B cell (primary cell): ENCODE data around the gene TENT4A. TPM values are rescaled to one million over a fixed set of nuclear protein-coding genes. Genes with fewer than 3 reads are reported as not detected.

Source experiments
- ATAC-seq: fragments of 200-7000 bp; cut with Tn5 transposase; one replicate; pipeline ENCODE4 v1.10.0; 2021; ENCODE audit warnings: low read depth, mild to moderate bottlenecking, moderate number of reproducible peaks, moderate library complexity
- CTCF ChIA-PET: fragments of 350-600 bp; sonication (Branson Sonifier 250); formaldehyde crosslinking; loops from one replicate; lab custom pipeline; 2021; ENCODE audit warnings: antibody characterized with exemption, inconsistent platforms; lab: Charles Lee
- POLR2A ChIA-PET: fragments of 350-600 bp; sonication (Branson Sonifier 250); formaldehyde crosslinking; loops from one replicate; lab custom pipeline; 2021; ENCODE audit warnings: antibody characterized with exemption; lab: Charles Lee
- DNase-seq: peaks from one replicate; pipeline ENCODE4 v3.0.0; 2013
- H2AFZ ChIP-seq: 2 replicates; pipeline ENCODE4 v1.6.1; 2012; ENCODE audit warnings: mild to moderate bottlenecking, low read depth, low read length; ENCODE audit not compliant: insufficient read depth, poor library complexity, severe bottlenecking
- H3K27ac ChIP-seq, 2 donors: 1 replicate in 1 of 2; 2 replicates in 1 of 2; pipeline ENCODE4 v1.5.1; 2012 to 2013; ENCODE audit warnings: low read length in 2 of 2, mild to moderate bottlenecking in 2 of 2, moderate library complexity in 1 of 2
- H3K27me3 ChIP-seq, 4 experiments: fragments of 200-600 bp in 1 of 4; sonication (generic) in 1 of 4; replicated peaks in 1 of 4; 1 replicate in 2 of 4; 2 replicates in 2 of 4; pipeline versions ENCODE4 v1.6.1 to v1.7.0; 2013 to 2016; ENCODE audit warnings: low read length in 3 of 4, mild to moderate bottlenecking in 2 of 4, mixed read lengths in 1 of 4, moderate library complexity in 1 of 4; ENCODE audit not compliant: insufficient read depth in 4 of 4, control insufficient read depth in 3 of 4; ENCODE audit errors: control extremely low read depth in 1 of 4
- H3K36me3 ChIP-seq, 2 experiments: replicated peaks in 1 of 2; 1 replicate in 1 of 2; 2 replicates in 1 of 2; pipeline versions ENCODE4 v1.6.1 to v1.7.1; 2013; ENCODE audit warnings: low read length in 1 of 2; ENCODE audit not compliant: insufficient read depth in 2 of 2, control insufficient read depth in 1 of 2; ENCODE audit errors: control extremely low read depth in 1 of 2, extremely low read depth in 1 of 2
- H3K4me1 ChIP-seq, 2 donors: fragments of 200-600 bp in 1 of 2; sonication (generic) in 1 of 2; 1 replicate in 1 of 2; 2 replicates in 1 of 2; pipeline versions ENCODE4 v1.5.1 to v1.6.1; 2013 to 2017; ENCODE audit warnings: low read length in 2 of 2; ENCODE audit not compliant: control insufficient read depth in 2 of 2, insufficient read depth in 2 of 2
- H3K4me2 ChIP-seq: replicated peaks from 2 replicates; pipeline ENCODE3; 2012; ENCODE audit warnings: mild to moderate bottlenecking, low read depth, low read length; ENCODE audit not compliant: poor library complexity, severe bottlenecking
- H3K4me3 ChIP-seq, 5 experiments: fragments of 200-600 bp in 1 of 5; sonication (generic) in 1 of 5; 1 replicate in 3 of 5; 2 replicates in 2 of 5; pipeline versions ENCODE4 v1.5.1 to v1.7.0; 2011 to 2016; ENCODE audit warnings: low read length in 4 of 5, mild to moderate bottlenecking in 4 of 5, low read depth in 2 of 5, control low read depth in 1 of 5, moderate library complexity in 1 of 5; ENCODE audit not compliant: insufficient read depth in 1 of 5; ENCODE audit errors: control extremely low read depth in 1 of 5, extremely low read depth in 1 of 5
- H3K79me2 ChIP-seq: fragments of 200-600 bp; sonication (generic); one replicate; pipeline ENCODE4 v1.6.0; 2016; ENCODE audit warnings: low read length; ENCODE audit not compliant: control insufficient read depth, insufficient read depth
- H3K9ac ChIP-seq: fragments of 200-600 bp; sonication (generic); 2 replicates; pipeline ENCODE4 v1.6.1; 2017; ENCODE audit warnings: mild to moderate bottlenecking, low read length, moderate library complexity
- H3K9me3 ChIP-seq, 3 donors: one replicate each; pipeline versions ENCODE4 v1.6.1 to v1.7.1; 2013; ENCODE audit warnings: low read length in 2 of 3; ENCODE audit not compliant: control insufficient read depth in 2 of 3, insufficient read depth in 1 of 3; ENCODE audit errors: control extremely low read depth in 1 of 3
- H4K20me1 ChIP-seq: 2 replicates; pipeline ENCODE4 v1.6.0; 2012; ENCODE audit warnings: mild to moderate bottlenecking, low read length; ENCODE audit not compliant: insufficient read depth, control insufficient read depth, poor library complexity, severe bottlenecking
- H3K27ac Mint-ChIP-seq: one replicate; pipeline ENCODE4 v1.8.0; 2021; ENCODE audit warnings: mixed read lengths
- H3K27me3 Mint-ChIP-seq: one replicate; pipeline ENCODE4 v1.8.0; 2021; ENCODE audit warnings: mixed read lengths
- H3K4me1 Mint-ChIP-seq: one replicate; pipeline ENCODE4 v1.8.0; 2021; ENCODE audit warnings: mixed read lengths
- H3K4me3 Mint-ChIP-seq: one replicate; pipeline ENCODE4 v1.8.0; 2021; ENCODE audit warnings: mixed read lengths
- H3K9me3 Mint-ChIP-seq: one replicate; pipeline ENCODE4 v1.8.0; 2022; ENCODE audit warnings: mixed read lengths; ENCODE audit not compliant: insufficient read depth
- CTCF ChIP-seq: fragments of 200-600 bp; IDR thresholded peaks from one replicate; pipeline ENCODE4 v1.8.0; 2022; ENCODE audit warnings: antibody characterized with exemption, mild to moderate bottlenecking
- EZH2 ChIP-seq: IDR thresholded peaks from 2 replicates; pipeline ENCODE4 v1.6.1; 2012; ENCODE audit warnings: borderline replicate concordance, low read depth, mild to moderate bottlenecking, moderate library complexity, low read length; ENCODE audit not compliant: insufficient read depth, poor library complexity, severe bottlenecking
- WGBS: methylation state at CpG from one replicate; pipeline ENCODE4 v1.1.5; 2013; ENCODE audit warnings: missing lambda C conversion rate; ENCODE audit not compliant: insufficient coverage; 5-methylcytosine and 5-hydroxymethylcytosine counted together
- intact Hi-C: fragments of 100-400 bp; cut with micrococcal nuclease; formaldehyde crosslinking; loops from one replicate; pipeline ENCODE4 v1.10.0; 2022
- polyA plus RNA-seq: library from polyadenylated mRNA; depleted of rRNA; stranded (reverse); fragments of >200 nt; gene quantifications from 2 replicates; pipeline ENCODE4 v1.2.3, GENCODE V29; 2012
- total RNA-seq, 2 donors: library from RNA; stranded (reverse); fragments of 120-200 nt in 1 of 2; gene quantifications; 1 replicate in 1 of 2; 2 replicates in 1 of 2; pipeline versions ENCODE4 v1.2.3 to v1.2.4, GENCODE V29; 2013 to 2022

Gene TENT4A
- total and polyA plus RNA-seq, 2 donors (not counting 1 experiment from before 2014, with no cell fraction given), result 18.5 to 63.6 TPM

- no peak overlapping the region for H2AFZ ChIP-seq
- WGBS, result 92% methylated on average over 6 of the region's 9 CpGs
- ATAC-seq (no peak), DNase-seq (no peak)
- POLR2A ChIA-PET, result no interaction called here
- H4K20me1 ChIP-seq, result no peaks in the 10 kb centered on the region
- H3K4me1 ChIP-seq, result no peaks in the 10 kb centered on the region
- no peak overlapping the region for H3K9ac ChIP-seq
- CTCF ChIA-PET, result no interaction called here
- H3K9me3 ChIP-seq, result peaks cover 0 to 5% (median 2%) of the 10 kb centered on the region in 3 donors
- no peak overlapping the region for H3K27ac ChIP-seq
- no peak for TF ChIP-seq EZH2
- TF ChIP-seq CTCF, result no peak
- intact Hi-C loops, result no loop called here
- H3K27ac Mint-ChIP-seq, result no peak overlapping the region
- no peaks in the 10 kb centered on the region for H3K27me3 ChIP-seq
- H3K4me3 Mint-ChIP-seq, result no peak overlapping the region
- H3K79me2 ChIP-seq, result no peaks in the 10 kb centered on the region
- H3K4me1 Mint-ChIP-seq, result no peaks in the 10 kb centered on the region
- no peaks in the 10 kb centered on the region for H3K9me3 Mint-ChIP-seq
- no peak overlapping the region for H3K4me3 ChIP-seq
- no peaks in the 10 kb centered on the region for H3K27me3 Mint-ChIP-seq
- peaks cover 2 to 24% of the 10 kb centered on the region in 2 experiments for H3K36me3 ChIP-seq
- H3K4me2 ChIP-seq, result no peak overlapping the region
These were observed 47.5 kb downstream of the TENT4A start for GRCh38 chr5:6760686-6761085.

- H3K9me3 Mint-ChIP-seq, result no peaks in the 10 kb centered on the region
- DNase-seq, result no peak
- TF ChIP-seq CTCF (no peak), EZH2 (no peak)
- ChIA-PET CTCF (no interaction called here), POLR2A (no interaction called here)
- H3K27ac Mint-ChIP-seq, result no peak overlapping the region
- Histone ChIP-seq H2AFZ (no peak overlapping the region), H3K36me3 (peaks cover under 1 to 18% of the 10 kb centered on the region in 2 experiments), H3K9ac (no peak overlapping the region), H3K79me2 (no peaks in the 10 kb centered on the region), H3K27ac (no peak overlapping the region), H3K4me2 (no peak overlapping the region), H4K20me1 (no peaks in the 10 kb centered on the region), H3K4me1 (no peaks in the 10 kb centered on the region), H3K9me3 (peaks cover 0 to 8% (median 2%) of the 10 kb centered on the region in 3 donors), H3K4me3 (no peak overlapping the region), H3K27me3 (no peaks in the 10 kb centered on the region)
- H3K4me3 Mint-ChIP-seq, result no peak overlapping the region
- no peak for ATAC-seq
- H3K4me1 Mint-ChIP-seq, result no peaks in the 10 kb centered on the region
- intact Hi-C loops, result no loop called here
- no peaks in the 10 kb centered on the region for H3K27me3 Mint-ChIP-seq
These were observed 48.1 kb downstream of the TENT4A start for GRCh38 chr5:6761333-6761732.
